H9 (cell line): ENCODE data around the gene TIAM1. TPM values are rescaled to one million over a fixed set of nuclear protein-coding genes. Genes with fewer than 3 reads are reported as not detected.

Experiments used
- DNase-seq: peaks from one replicate; pipeline ENCODE4 v3.0.0-alpha.2; 2017
- H2AFZ ChIP-seq: one replicate; pipeline ENCODE4 v1.6.1; 2013; ENCODE audit warnings: mild to moderate bottlenecking, low read length, control low read depth, moderate library complexity
- H2AK5ac ChIP-seq: 2 replicates; pipeline ENCODE4 v1.6.1; 2013; ENCODE audit warnings: low read length, control low read depth, mixed read lengths; ENCODE audit not compliant: insufficient read length
- H2BK120ac ChIP-seq: one replicate; pipeline ENCODE4 v1.6.1; 2013; ENCODE audit warnings: low read depth, mild to moderate bottlenecking, low read length, control low read depth, inconsistent platforms; ENCODE audit not compliant: poor library complexity, severe bottlenecking
- H2BK12ac ChIP-seq: 2 replicates; pipeline ENCODE4 v1.6.1; 2013; ENCODE audit warnings: low read length, control low read depth, mixed read lengths, low read depth; ENCODE audit not compliant: insufficient read length
- H2BK15ac ChIP-seq: 2 replicates; pipeline ENCODE4 v1.6.1; 2013; ENCODE audit warnings: low read depth, low read length, control low read depth
- H2BK20ac ChIP-seq: one replicate; pipeline ENCODE4 v1.6.1; 2013; ENCODE audit warnings: low read depth, mild to moderate bottlenecking, low read length, control low read depth, inconsistent platforms; ENCODE audit not compliant: poor library complexity, severe bottlenecking
- H2BK5ac ChIP-seq: 2 replicates; pipeline ENCODE4 v1.6.1; 2013; ENCODE audit warnings: low read length, control low read depth, mixed read lengths; ENCODE audit not compliant: insufficient read length
- H3K14ac ChIP-seq: 2 replicates; pipeline ENCODE4 v1.6.1; 2013; ENCODE audit warnings: low read length, control low read depth; ENCODE audit not compliant: insufficient read depth
- H3K18ac ChIP-seq: 2 replicates; pipeline ENCODE4 v1.6.1; 2013; ENCODE audit warnings: low read depth, mild to moderate bottlenecking, mixed read lengths, low read length, control low read depth; ENCODE audit not compliant: insufficient read length
- H3K23ac ChIP-seq: 2 replicates; pipeline ENCODE4 v1.6.1; 2013; ENCODE audit warnings: low read length, control low read depth, mixed read lengths, low read depth; ENCODE audit not compliant: insufficient read length
- H3K23me2 ChIP-seq: 2 replicates; pipeline ENCODE4 v1.6.1; 2013; ENCODE audit warnings: low read depth, mild to moderate bottlenecking, mixed read lengths, low read length, control low read depth; ENCODE audit not compliant: insufficient read length, poor library complexity, severe bottlenecking
- H3K27ac ChIP-seq: 2 replicates; pipeline ENCODE4 v1.5.1; 2013; ENCODE audit warnings: low read length, control low read depth, mixed read lengths, low read depth; ENCODE audit not compliant: insufficient read length
- H3K27me3 ChIP-seq: 2 replicates; pipeline ENCODE4 v1.6.1; 2013; ENCODE audit warnings: low read length, control low read depth, inconsistent platforms; ENCODE audit not compliant: insufficient read depth
- H3K4ac ChIP-seq: 2 replicates; pipeline ENCODE4 v1.6.1; 2013; ENCODE audit warnings: low read depth, mild to moderate bottlenecking, control low read depth, inconsistent platforms, low read length, moderate library complexity
- H3K4me1 ChIP-seq: 2 replicates; pipeline ENCODE4 v1.6.1; 2013; ENCODE audit warnings: low read length, control low read depth, inconsistent platforms; ENCODE audit not compliant: insufficient read depth
- H3K4me2 ChIP-seq: 2 replicates; pipeline ENCODE4 v1.6.1; 2013; ENCODE audit warnings: low read length, control low read depth, mixed read lengths; ENCODE audit not compliant: insufficient read length, insufficient read depth
- H3K56ac ChIP-seq: 2 replicates; pipeline ENCODE4 v1.6.1; 2013; ENCODE audit warnings: low read depth, mild to moderate bottlenecking, mixed read lengths, low read length, control low read depth; ENCODE audit not compliant: insufficient read length
- H3K79me1 ChIP-seq: 2 replicates; pipeline ENCODE4 v1.6.1; 2013; ENCODE audit warnings: low read depth, mild to moderate bottlenecking, moderate library complexity, low read length, control low read depth, inconsistent platforms; ENCODE audit not compliant: insufficient read depth, poor library complexity, severe bottlenecking
- H3K79me2 ChIP-seq: 2 replicates; pipeline ENCODE4 v1.6.1; 2013; ENCODE audit warnings: low read length, control low read depth, inconsistent platforms; ENCODE audit not compliant: insufficient read depth
- H3K9ac ChIP-seq: 2 replicates; pipeline ENCODE4 v1.6.1; 2013; ENCODE audit warnings: low read length, control low read depth, mixed read lengths; ENCODE audit not compliant: insufficient read length; ENCODE audit errors: extremely low read depth
- H3K9me3 ChIP-seq: one replicate; pipeline ENCODE4 v1.6.1; 2013; ENCODE audit warnings: low read depth, low read length, inconsistent platforms; ENCODE audit not compliant: control insufficient read depth
- H3T11ph ChIP-seq: one replicate; pipeline ENCODE4 v1.6.1; 2013; ENCODE audit warnings: mild to moderate bottlenecking, low read length, control low read depth, inconsistent platforms
- H4K20me1 ChIP-seq: one replicate; pipeline ENCODE4 v1.6.1; 2013; ENCODE audit not compliant: control insufficient read depth, insufficient read length, insufficient read depth
- H4K5ac ChIP-seq: 2 replicates; pipeline ENCODE4 v1.6.1; 2013; ENCODE audit warnings: low read depth, mild to moderate bottlenecking, mixed read lengths, low read length, control low read depth; ENCODE audit not compliant: insufficient read length
- H4K8ac ChIP-seq: replicated peaks from 2 replicates; pipeline ENCODE4 v1.6.1; 2013; ENCODE audit warnings: low read length, control low read depth, mixed read lengths, low read depth; ENCODE audit not compliant: insufficient read length
- H4K91ac ChIP-seq: 2 replicates; pipeline ENCODE4 v1.6.1; 2013; ENCODE audit warnings: low read depth, mild to moderate bottlenecking, moderate library complexity, mixed read lengths, low read length, control low read depth; ENCODE audit not compliant: insufficient read length
- H3K27ac Mint-ChIP-seq, 3 experiments: 2 replicates in 2 of 3; 3 replicates in 1 of 3; pipeline ENCODE4 v1.8.0; 2020 to 2021; ENCODE audit warnings: mixed read lengths in 3 of 3, mild to moderate bottlenecking in 1 of 3, moderate library complexity in 1 of 3
- H3K27me3 Mint-ChIP-seq: 2 replicates; pipeline ENCODE4 v1.8.0; 2021; ENCODE audit warnings: low read depth, mild to moderate bottlenecking, moderate library complexity, mixed read lengths
- H3K36me3 Mint-ChIP-seq, 3 experiments: 2 replicates in 2 of 3; 3 replicates in 1 of 3; pipeline ENCODE4 v1.8.0; 2020 to 2021; ENCODE audit warnings: low read depth in 3 of 3, mixed read lengths in 3 of 3; ENCODE audit not compliant: insufficient read depth in 1 of 3
- H3K4me1 Mint-ChIP-seq, 2 experiments: 2 replicates each; pipeline ENCODE4 v1.8.0; 2020; ENCODE audit warnings: mixed read lengths in 2 of 2
- H3K4me3 Mint-ChIP-seq, 2 experiments: 2 replicates in 1 of 2; 3 replicates in 1 of 2; pipeline ENCODE4 v1.8.0; 2020 to 2021; ENCODE audit warnings: mild to moderate bottlenecking in 2 of 2, mixed read lengths in 2 of 2, moderate library complexity in 1 of 2
- H3K9me3 Mint-ChIP-seq, 2 experiments: 2 replicates in 1 of 2; 3 replicates in 1 of 2; pipeline ENCODE4 v1.8.0; 2020; ENCODE audit warnings: mild to moderate bottlenecking in 2 of 2, mixed read lengths in 2 of 2, moderate library complexity in 1 of 2
- CTCF ChIP-seq: fragments of 200-600 bp; sonication (generic); conservative IDR thresholded peaks from 3 replicates; pipeline ENCODE4 v1.8.0; 2021; ENCODE audit warnings: antibody characterized with exemption, mild to moderate bottlenecking
- WGBS: extraction: QIAGEN DNeasy Blood & Tissue Kit; methylation state at CpG from one replicate; pipeline ENCODE4 v1.1.7; 2013; ENCODE audit warnings: missing lambda C conversion rate, low lambda C conversion rate, mixed read lengths; ENCODE audit not compliant: insufficient read length; ENCODE audit errors: extremely low coverage; 5-methylcytosine and 5-hydroxymethylcytosine counted together
- total RNA-seq: library from RNA; stranded (reverse); gene quantifications from 2 replicates; pipeline ENCODE4 v1.2.1, GENCODE V29; 2021

Gene TIAM1
- total RNA-seq, 1 experiment from 2014 or later: 23.1 TPM

GRCh38 chr21:31191553-31191952 lies 152.5 kb downstream of the TIAM1 start:
- peaks cover 0 to 7% (median 0%) of the 10 kb centered on the region in 3 experiments; a peak in 3 of 7 replicates for H3K36me3 Mint-ChIP-seq
- H2BK20ac ChIP-seq: no peak overlapping the region
- H3K27ac Mint-ChIP-seq: no peak overlapping the region

More at GRCh38 chr21:31191553-31191952, 152.5 kb downstream of the TIAM1 start:
- H3T11ph ChIP-seq: no peak overlapping the region
- no peak overlapping the region for H2BK5ac ChIP-seq
- peaks cover 8% of the 10 kb centered on the region; the same call in 1 of the 2 replicates for H3K4me1 ChIP-seq
- no peak overlapping the region for H3K4ac ChIP-seq
- H3K56ac ChIP-seq: no peak overlapping the region
- H3K9ac ChIP-seq: no peak overlapping the region
- no peaks in the 10 kb centered on the region for H3K79me2 ChIP-seq
- no peak overlapping the region for H2AK5ac ChIP-seq
- H3K14ac ChIP-seq: no peak overlapping the region
- H2BK15ac ChIP-seq: no peak overlapping the region
- H3K27ac ChIP-seq: no peak overlapping the region
- H2BK120ac ChIP-seq: no peak overlapping the region
- H4K91ac ChIP-seq: no peak overlapping the region
- no peaks in the 10 kb centered on the region for H3K27me3 ChIP-seq
- no peaks in the 10 kb centered on the region for H4K20me1 ChIP-seq
- no peak overlapping the region for H3K23ac ChIP-seq
- no peak overlapping the region for H3K18ac ChIP-seq
- H3K9me3 ChIP-seq: no peaks in the 10 kb centered on the region
- no peaks in the 10 kb centered on the region for H3K23me2 ChIP-seq
- Mint-ChIP-seq H3K27me3 (no peaks in the 10 kb centered on the region), H3K4me1 (peaks cover 34 to 35% of the 10 kb centered on the region in 2 experiments), H3K4me3 (no peak overlapping the region), H3K9me3 (no peaks in the 10 kb centered on the region)
- no CpG with 5 or more reads among the region's 3 CpGs for WGBS
- H2BK12ac ChIP-seq: no peak overlapping the region
- H4K8ac ChIP-seq: no peak overlapping the region
- no peak overlapping the region for H4K5ac ChIP-seq
- no peak for TF ChIP-seq CTCF
- no peak overlapping the region for H3K4me2 ChIP-seq
- no peak for DNase-seq
- H2AFZ ChIP-seq: no peak overlapping the region
- no peaks in the 10 kb centered on the region for H3K79me1 ChIP-seq
